ENCODE results near the gene CLCN1.

DNA sequence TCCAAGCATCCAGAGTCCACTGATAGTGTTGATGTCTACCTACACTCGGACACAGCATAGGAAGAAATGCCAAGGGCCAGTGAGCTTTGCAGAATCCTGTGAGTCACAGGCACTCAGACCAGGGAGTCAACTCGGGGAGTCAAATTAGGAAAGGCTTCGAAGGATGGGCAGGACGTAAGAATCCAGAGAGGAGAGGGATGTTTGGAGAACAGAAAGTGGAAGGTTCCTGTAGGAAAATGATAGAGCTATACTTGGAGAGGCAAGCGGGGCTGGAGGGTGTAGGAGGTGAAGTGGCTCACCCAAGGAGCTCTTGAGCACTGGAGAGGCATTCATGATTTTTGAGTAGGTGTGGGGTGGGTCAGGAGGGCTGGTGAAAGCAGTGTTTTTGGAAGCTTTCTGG lies 68.2 kb downstream of the CLCN1 start:
- TF ChIP-seq, protein P1, sequence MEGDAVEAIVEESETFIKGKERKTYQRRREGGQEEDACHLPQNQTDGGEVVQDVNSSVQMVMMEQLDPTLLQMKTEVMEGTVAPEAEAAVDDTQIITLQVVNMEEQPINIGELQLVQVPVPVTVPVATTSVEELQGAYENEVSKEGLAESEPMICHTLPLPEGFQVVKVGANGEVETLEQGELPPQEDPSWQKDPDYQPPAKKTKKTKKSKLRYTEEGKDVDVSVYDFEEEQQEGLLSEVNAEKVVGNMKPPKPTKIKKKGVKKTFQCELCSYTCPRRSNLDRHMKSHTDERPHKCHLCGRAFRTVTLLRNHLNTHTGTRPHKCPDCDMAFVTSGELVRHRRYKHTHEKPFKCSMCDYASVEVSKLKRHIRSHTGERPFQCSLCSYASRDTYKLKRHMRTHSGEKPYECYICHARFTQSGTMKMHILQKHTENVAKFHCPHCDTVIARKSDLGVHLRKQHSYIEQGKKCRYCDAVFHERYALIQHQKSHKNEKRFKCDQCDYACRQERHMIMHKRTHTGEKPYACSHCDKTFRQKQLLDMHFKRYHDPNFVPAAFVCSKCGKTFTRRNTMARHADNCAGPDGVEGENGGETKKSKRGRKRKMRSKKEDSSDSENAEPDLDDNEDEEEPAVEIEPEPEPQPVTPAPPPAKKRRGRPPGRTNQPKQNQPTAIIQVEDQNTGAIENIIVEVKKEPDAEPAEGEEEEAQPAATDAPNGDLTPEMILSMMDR (conservative IDR thresholded peaks at IDR 0.05; ENCODE audit: low read depth, low read length): no peak
- no peak for TF ChIP-seq EZH2 (IDR thresholded peaks at IDR 0.05; ENCODE audit: borderline replicate concordance, low read depth, low read length, poor library complexity, severe bottlenecking)

Data from A673 (cell line).